GM13976 (cell line): ENCODE results near the gene LRRC74B.
"Not testable (repeated sequence)": the region's sequence is repeated elsewhere in the genome, so short reads cannot be mapped to it uniquely, and the experiment has no call there.

Experiments used
- DNase-seq: peaks from one replicate; pipeline ENCODE4 v3.0.0; 2012; ENCODE audit warnings: low spot score
- CTCF ChIP-seq: IDR thresholded peaks from 2 replicates; pipeline ENCODE4 v1.5.1; 2012; ENCODE audit warnings: borderline replicate concordance, mild to moderate bottlenecking; ENCODE audit not compliant: insufficient read depth; ENCODE audit errors: extremely low read depth, missing control alignments, control extremely low read depth
- in situ Hi-C: fragments of 300-500 bp; cut with MboI; formaldehyde crosslinking; loops from one replicate; pipeline ENCODE4 v1.12.0; 2022; ENCODE audit warnings: low sequenced_read_pairs, mixed read lengths, inconsistent platforms; ENCODE audit not compliant: unreplicated experiment

Gene LRRC74B

GRCh38 chr22:21068681-21069276 is 23.0 kb downstream of the LRRC74B start:
- in situ Hi-C loops, result no loop called here
- no peak for DNase-seq
- TF ChIP-seq CTCF, result no peak

- DNase-seq, result no peak
- no peak for TF ChIP-seq CTCF
- in situ Hi-C loops, result no loop called here
Measured at GRCh38 chr22:21069375-21069774, 23.6 kb downstream of the LRRC74B start.

- no peak for DNase-seq
- in situ Hi-C loops, result no loop called here
- TF ChIP-seq CTCF, result no peak
Measured at GRCh38 chr22:21070690-21071615, 25.2 kb downstream of the LRRC74B start.

GRCh38 chr22:21071796-21072195 is 26.1 kb downstream of the LRRC74B start:
- in situ Hi-C loops, result not testable (repeated sequence)

GRCh38 chr22:21073023-21073422 is 27.3 kb downstream of the LRRC74B start:
- DNase-seq, result no peak
- no peak for TF ChIP-seq CTCF

More at GRCh38 chr22:21071796-21072195, 26.1 kb downstream of the LRRC74B start:
- not testable (repeated sequence) for DNase-seq

GRCh38 chr22:21073482-21073881 is 27.7 kb downstream of the LRRC74B start:
- TF ChIP-seq CTCF, result no peak
- in situ Hi-C loops, result no loop called here
- DNase-seq, result no peak

More at GRCh38 chr22:21073023-21073422, 27.3 kb downstream of the LRRC74B start:
- in situ Hi-C loops, result no loop called here
